HepG2 (cell line): Measurements from ENCODE around the gene COLEC12. TPM values are rescaled to one million over a fixed set of nuclear protein-coding genes. Genes with fewer than 3 reads are reported as not detected.

Source experiments
- ATAC-seq: fragments of 200-7000 bp; cut with Tn5 transposase; 3 replicates; pipeline ENCODE4 v1.9.1; 2020; ENCODE audit warnings: mild to moderate bottlenecking, moderate library complexity
- BruUV-seq: library from RNA; stranded (reverse); fragments of 400-500 nt; replicated peaks from 2 replicates; lab custom pipeline; 2021; lab: Mats Ljungman, UMichigan
- CTCF ChIA-PET: fragments of 300-600 bp; formaldehyde crosslinking; extraction: SDS; loops from one replicate; lab custom pipeline; 2021; ENCODE audit warnings: low total read pairs, inconsistent platforms, low intra/inter-chr PET ratio; lab: Yijun Ruan, JAX
- POLR2A ChIA-PET: fragments of 350-600 bp; sonication (Branson Sonifier 250); formaldehyde crosslinking; loops from one replicate; lab custom pipeline; 2020; ENCODE audit warnings: antibody characterized with exemption, inconsistent platforms; lab: Yijun Ruan, JAX
- DNase-seq: peaks from one replicate; pipeline ENCODE4 v3.0.0-alpha.2; 2015; ENCODE audit warnings: low spot score
- FAIRE-seq: peaks from 3 replicates; lab custom pipeline; 2011; peaks lifted over from hg19 to GRCh38; lab: Jason Lieb, UNC
- H2AFZ ChIP-seq: one replicate; pipeline ENCODE4 v1.6.1; 2011; ENCODE audit warnings: low read length, inconsistent platforms
- H3K27ac ChIP-seq: fragments of 300-600 bp; 3 replicates; pipeline ENCODE4 v1.8.0; 2011; ENCODE audit warnings: mixed run types, mild to moderate bottlenecking, mixed read lengths, low read length, inconsistent platforms; ENCODE audit not compliant: insufficient read depth; ENCODE audit errors: extremely low read length
- H3K27me3 ChIP-seq, 2 experiments: fragments of 200-600 bp in 1 of 2; 2 replicates in 1 of 2; 3 replicates in 1 of 2; pipeline versions ENCODE4 v1.6.0 to v1.8.0; 2011; ENCODE audit warnings: low read length in 2 of 2, mild to moderate bottlenecking in 2 of 2, moderate library complexity in 2 of 2, inconsistent platforms in 1 of 2; ENCODE audit not compliant: insufficient read depth in 2 of 2, control insufficient read depth in 1 of 2
- H3K36me3 ChIP-seq, 2 experiments: fragments of 200-600 bp in 1 of 2; replicated peaks in 1 of 2; 2 replicates in 1 of 2; 3 replicates in 1 of 2; pipeline versions ENCODE4 v1.5.1 to v1.8.0; 2011; ENCODE audit warnings: low read length in 2 of 2, inconsistent platforms in 1 of 2; ENCODE audit not compliant: insufficient read depth in 2 of 2, control insufficient read depth in 1 of 2
- H3K4me1 ChIP-seq: 2 replicates; pipeline ENCODE4 v1.5.1; 2012; ENCODE audit warnings: low read length, inconsistent platforms; ENCODE audit not compliant: insufficient read depth
- H3K4me2 ChIP-seq: 2 replicates; pipeline ENCODE4 v1.6.0; 2011; ENCODE audit warnings: low read depth, low read length, inconsistent platforms
- H3K4me3 ChIP-seq, 3 experiments: fragments of 200-600 bp in 1 of 3; sonication (generic), shearing (Covaris generic) in 1 of 3; replicated peaks in 1 of 3; 2 replicates each; pipeline ENCODE4 v1.5.1; 2011 to 2016; ENCODE audit warnings: low read length in 3 of 3, inconsistent platforms in 2 of 3, low read depth in 2 of 3, mild to moderate bottlenecking in 2 of 3, control low read depth in 1 of 3, mixed read lengths in 1 of 3; ENCODE audit not compliant: insufficient read depth in 1 of 3
- H3K79me2 ChIP-seq: one replicate; pipeline ENCODE4 v1.6.1; 2011; ENCODE audit warnings: low read length, inconsistent platforms; ENCODE audit not compliant: insufficient read depth
- H3K9ac ChIP-seq: 2 replicates; pipeline ENCODE4 v1.6.0; 2011; ENCODE audit warnings: mild to moderate bottlenecking, low read depth, low read length, inconsistent platforms; ENCODE audit not compliant: insufficient read depth
- H3K9me3 ChIP-seq: 2 replicates; pipeline ENCODE4 v1.5.1; 2012; ENCODE audit warnings: mild to moderate bottlenecking, low read length
- H4K20me1 ChIP-seq: 2 replicates; pipeline ENCODE4 v1.6.0; 2011; ENCODE audit warnings: inconsistent platforms, mild to moderate bottlenecking, low read length, moderate library complexity; ENCODE audit not compliant: insufficient read depth
- EP300 ChIP-seq, 3 experiments: sonication (generic) in 1 of 3; formaldehyde crosslinking in 1 of 3; IDR thresholded peaks; 2 replicates each; pipeline versions ENCODE4 v1.5.1 to v1.6.1; 2011 to 2020; ENCODE audit warnings: low read depth in 2 of 3, low read length in 2 of 3, borderline replicate concordance in 1 of 3, improper control_type of control experiment in 1 of 3, mild to moderate bottlenecking in 1 of 3, missing genetic modification reagents in 1 of 3, moderate library complexity in 1 of 3
- HNF4G ChIP-seq, 2 experiments: sonication (generic) in 1 of 2; formaldehyde crosslinking in 1 of 2; IDR thresholded peaks; 2 replicates each; pipeline versions ENCODE4 v1.4.0 to v1.6.1; 2011 to 2020; ENCODE audit warnings: borderline replicate concordance in 2 of 2, low read depth in 2 of 2, mild to moderate bottlenecking in 2 of 2, low read length in 1 of 2, missing genetic modification reagents in 1 of 2, moderate library complexity in 1 of 2
- IRF9 ChIP-seq: sonication (generic); formaldehyde crosslinking; IDR thresholded peaks from 2 replicates; pipeline ENCODE4 v1.8.0; 2022; ENCODE audit warnings: missing genetic modification reagents, mild to moderate bottlenecking, borderline replicate concordance
- KIAA2018 ChIP-seq: sonication (generic); formaldehyde crosslinking; IDR thresholded peaks from 2 replicates; pipeline ENCODE4 v1.5.0; 2020; ENCODE audit warnings: mild to moderate bottlenecking, missing genetic modification reagents, borderline replicate concordance
- KLF9 ChIP-seq: IDR thresholded peaks from 2 replicates; pipeline ENCODE4 v1.6.1; 2016; ENCODE audit warnings: low read depth
- MTF2 ChIP-seq: sonication (generic); formaldehyde crosslinking; IDR thresholded peaks from 2 replicates; pipeline ENCODE4 v1.5.0; 2020; ENCODE audit warnings: missing genetic modification reagents, borderline replicate concordance
- NRL ChIP-seq: sonication (generic); formaldehyde crosslinking; IDR thresholded peaks from 2 replicates; pipeline ENCODE4 v1.5.0; 2020; ENCODE audit warnings: missing genetic modification reagents, mild to moderate bottlenecking, moderate library complexity, borderline replicate concordance
- RFXANK ChIP-seq: IDR thresholded peaks from 2 replicates; pipeline ENCODE4 v1.6.1; 2016
- SATB2 ChIP-seq: sonication (generic); formaldehyde crosslinking; IDR thresholded peaks from 2 replicates; pipeline ENCODE4 v1.5.0; 2020; ENCODE audit warnings: missing genetic modification reagents
- ZBTB49 ChIP-seq: sonication (generic); formaldehyde crosslinking; IDR thresholded peaks from 2 replicates; pipeline ENCODE4 v1.4.0; 2020; ENCODE audit warnings: missing genetic modification reagents, borderline replicate concordance
- ZNF335 ChIP-seq: sonication (generic); formaldehyde crosslinking; IDR thresholded peaks from 2 replicates; pipeline ENCODE4 v1.4.0; 2020; ENCODE audit warnings: missing genetic modification reagents
- ZNF562 ChIP-seq: sonication (generic); formaldehyde crosslinking; IDR thresholded peaks from 2 replicates; pipeline ENCODE4 v1.8.0; 2022; ENCODE audit warnings: missing genetic modification reagents, borderline replicate concordance
- WGBS: methylation state at CpG from one replicate; pipeline ENCODE4 v1.1.6; 2017; ENCODE audit warnings: low lambda C conversion rate; 5-methylcytosine and 5-hydroxymethylcytosine counted together
- in situ Hi-C: cut with HindIII; loops from 2 replicates; pipeline ENCODE4 v1.10.0; 2017; ENCODE audit warnings: low pct_unique_long_range_greater_than_20kb; ENCODE audit not compliant: extremely low pct_ligation_motif_present
- intact Hi-C: fragments of 100-400 bp; cut with micrococcal nuclease; formaldehyde crosslinking; loops from one replicate; pipeline ENCODE4 v1.10.0; 2022; ENCODE audit not compliant: unreplicated experiment
- polyA plus RNA-seq, 8 experiments: library from polyadenylated mRNA; depleted of rRNA in 3 of 8; stranded (reverse) in 7 of 8; unstranded in 1 of 8; fragments of >200 nt; fragmentation: Illumina TruSeq in 4 of 8; extraction: Trizol in 4 of 8; gene quantifications; 2 replicates each; pipeline versions ENCODE4 v1.2.1 to v1.2.3, GENCODE V29; 2011 to 2016; ENCODE audit warnings: low read depth in 4 of 8, missing spikeins in 1 of 8, mixed read lengths in 1 of 8; ENCODE audit not compliant: insufficient read depth in 1 of 8
- total RNA-seq, 5 experiments: library from RNA; depleted of rRNA; stranded (reverse); fragments of >200 nt; fragmentation: Illumina TruSeq; extraction: Trizol; gene quantifications; 2 replicates each; pipeline ENCODE4 v1.2.3, GENCODE V29; 2016; ENCODE audit warnings: low read depth in 1 of 5

Gene COLEC12
- total and polyA plus RNA-seq, 2 of the 13 experiments (the other 11 are each of a cell fraction or from before 2014, with no cell fraction given): 0.02 to 0.11 TPM

GRCh38 chr18:341102-341501 is 159.4 kb downstream of the COLEC12 start (continued):
- TF ChIP-seq KLF9 (no peak), HNF4G (IDR thresholded peaks at IDR 0.05; ENCODE audit: borderline replicate concordance, low read depth, low read length) (no peak), HNF4G (CRISPR knock-in tag; IDR thresholded peaks at IDR 0.05; ENCODE audit: borderline replicate concordance, low read depth) (no peak), ZNF335 (CRISPR knock-in tag) (no peak), NRL (CRISPR knock-in tag) (no peak), IRF9 (no peak), SATB2 (CRISPR knock-in tag) (no peak), ZNF562 (no peak), MTF2 (CRISPR knock-in tag) (no peak)

GRCh38 chr18:340044-340443 is 160.5 kb downstream of the COLEC12 start:
- no peak for FAIRE-seq
- WGBS: 42% methylated on average over 7 of the region's 10 CpGs
- no peak for DNase-seq
- no peaks in the 10 kb centered on the region for H3K36me3 ChIP-seq
- peaks cover 0 to 13% of the 10 kb centered on the region in 2 experiments; a peak in 1 of 5 replicates for H3K27me3 ChIP-seq
- ChIA-PET CTCF (no interaction called here), POLR2A (no interaction called here)
- no peaks in the 10 kb centered on the region for H4K20me1 ChIP-seq
- BruUV-seq: no TSS peak
- no peak overlapping the region for H2AFZ ChIP-seq
- in situ Hi-C loops: no loop called here
- no peak overlapping the region for H3K27ac ChIP-seq
- ATAC-seq: no peak
- H3K79me2 ChIP-seq: no peaks in the 10 kb centered on the region
- no peak overlapping the region for H3K4me3 ChIP-seq
- intact Hi-C loops: no loop called here
- no peaks in the 10 kb centered on the region for H3K9me3 ChIP-seq
- no peak overlapping the region for H3K9ac ChIP-seq
- H3K4me1 ChIP-seq: no peaks in the 10 kb centered on the region
- H3K4me2 ChIP-seq: no peak overlapping the region
- TF ChIP-seq KIAA2018 (CRISPR knock-in tag) (no peak), RFXANK (CRISPR knock-in tag) (no peak), ZBTB49 (no peak), EP300 (IDR thresholded peaks at IDR 0.05; ENCODE audit: low read depth in 2 of 2, low read length in 2 of 2) (no peak), EP300 (CRISPR knock-in tag; IDR thresholded peaks at IDR 0.05; ENCODE audit: borderline replicate concordance) (no peak)
